Transverse colon (tissue), 3 donors: ENCODE data around the gene BCAN.

Source experiments
- EP300 ChIP-seq: sonication (generic); formaldehyde crosslinking; IDR thresholded peaks from one replicate; pipeline ENCODE4 v1.6.1; 2017; ENCODE audit warnings: antibody characterized with exemption, low read depth
- POLR2A ChIP-seq: fragments of 450-650 bp; IDR thresholded peaks from one replicate; pipeline ENCODE4 v1.6.1; 2016; ENCODE audit warnings: antibody characterized with exemption, mild to moderate bottlenecking, moderate library complexity
- POLR2AphosphoS5 ChIP-seq, 3 donors: sonication (generic); formaldehyde crosslinking; IDR thresholded peaks; one replicate each; pipeline ENCODE4 v1.6.1; 2016; ENCODE audit warnings: antibody characterized with exemption in 3 of 3

DNA sequence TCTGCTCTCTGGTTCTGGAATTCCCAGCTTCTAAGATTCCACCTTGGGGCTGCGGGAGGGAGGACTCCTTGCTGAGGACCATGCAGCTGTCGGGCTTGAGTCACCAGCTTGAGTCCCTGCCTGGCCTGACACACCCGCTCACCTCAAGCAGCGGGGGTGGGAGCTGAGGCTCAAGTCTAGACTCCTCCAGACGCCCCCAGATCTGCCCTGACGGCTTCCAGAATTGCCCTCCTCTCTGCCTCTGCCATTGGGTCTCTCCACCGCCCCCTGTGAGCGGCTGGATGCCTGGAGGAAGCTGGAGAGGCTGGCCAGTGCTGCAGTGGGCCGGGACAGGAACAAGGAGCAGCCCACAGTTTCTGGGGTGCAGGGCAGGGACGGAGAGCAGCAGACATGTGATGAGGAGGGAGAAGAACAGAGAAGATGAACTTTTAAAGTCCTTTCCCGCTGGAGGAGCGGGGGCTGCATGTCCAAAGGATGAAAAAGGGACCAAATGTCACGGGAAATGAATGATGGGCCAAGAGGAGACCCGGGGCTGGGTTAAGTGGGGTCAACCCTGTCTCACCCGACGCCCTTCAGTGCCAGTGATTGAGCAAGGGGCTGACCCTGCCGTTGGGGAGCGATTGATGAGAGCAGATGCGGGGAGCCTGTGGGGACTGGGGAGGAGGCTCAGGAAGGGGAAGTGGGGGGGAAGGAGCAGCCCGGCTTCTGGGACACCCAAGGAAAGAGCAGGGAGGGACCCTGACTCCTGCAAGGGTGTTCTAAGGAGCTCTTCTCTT is 49.9 kb downstream of the BCAN start:
- TF ChIP-seq POLR2AphosphoS5 (IDR thresholded peaks at IDR 0.05) (no peak), EP300 (no peak), POLR2A (no peak)
